NCI-H187 treated with DMSO at 0.1 percent for 48 hours (cell line): ENCODE measurements around the gene ZNF580.

Experiments
- DNase-seq: peaks from one replicate; lab custom pipeline; 2025; lab: John Stamatoyannopoulos, UW

ZNF580 gene

DNA sequence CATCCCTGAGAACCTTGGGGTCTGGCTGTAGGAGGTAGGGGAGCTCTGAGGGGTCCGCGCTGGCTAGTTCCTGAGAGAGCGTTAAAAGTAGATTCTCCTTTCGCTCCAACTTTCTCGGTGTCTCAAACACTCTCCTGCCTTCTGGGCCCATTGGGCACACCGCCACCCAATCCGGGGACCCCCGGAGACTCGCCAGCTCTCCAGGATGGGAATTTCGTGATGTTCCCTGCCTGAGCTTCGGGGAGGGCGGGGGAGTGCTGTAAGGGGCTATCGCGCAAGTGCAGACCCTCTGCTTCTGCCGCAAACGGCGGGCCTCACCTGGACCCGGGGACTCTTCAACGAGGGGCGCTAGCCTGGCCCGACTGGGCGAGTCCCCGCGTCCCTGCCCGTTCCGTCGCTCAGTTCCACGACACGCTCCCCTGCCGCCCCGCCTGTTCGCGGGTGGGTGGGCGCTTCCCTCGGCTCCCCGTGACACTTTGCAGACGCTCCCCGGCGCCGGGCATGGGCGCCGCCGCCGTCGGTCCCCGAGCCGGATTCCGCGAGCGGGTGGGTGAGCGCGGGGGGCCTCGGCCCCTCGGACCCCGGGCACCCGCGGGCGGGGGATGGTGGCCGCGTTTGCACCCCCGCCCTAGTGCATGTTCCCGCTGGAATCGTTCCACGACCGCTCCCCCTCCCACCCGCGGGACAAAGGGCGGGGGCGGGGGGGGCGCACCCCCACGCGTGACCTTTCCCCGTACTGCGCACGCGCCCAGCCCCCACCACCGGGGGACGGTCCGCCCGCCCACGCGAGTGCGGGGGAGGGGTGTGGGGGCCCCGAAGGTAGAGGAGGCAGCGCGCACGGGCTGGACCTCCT, 7.2 kb downstream of the ZNF580 start, which contains the start of gene CCDC106:
CCDC106 (plus strand) TSS at position 481 of the 853 bp plus-strand sequence. CDS start 835 bp downstream, outside the sequence.
- no peak for DNase-seq

DNA sequence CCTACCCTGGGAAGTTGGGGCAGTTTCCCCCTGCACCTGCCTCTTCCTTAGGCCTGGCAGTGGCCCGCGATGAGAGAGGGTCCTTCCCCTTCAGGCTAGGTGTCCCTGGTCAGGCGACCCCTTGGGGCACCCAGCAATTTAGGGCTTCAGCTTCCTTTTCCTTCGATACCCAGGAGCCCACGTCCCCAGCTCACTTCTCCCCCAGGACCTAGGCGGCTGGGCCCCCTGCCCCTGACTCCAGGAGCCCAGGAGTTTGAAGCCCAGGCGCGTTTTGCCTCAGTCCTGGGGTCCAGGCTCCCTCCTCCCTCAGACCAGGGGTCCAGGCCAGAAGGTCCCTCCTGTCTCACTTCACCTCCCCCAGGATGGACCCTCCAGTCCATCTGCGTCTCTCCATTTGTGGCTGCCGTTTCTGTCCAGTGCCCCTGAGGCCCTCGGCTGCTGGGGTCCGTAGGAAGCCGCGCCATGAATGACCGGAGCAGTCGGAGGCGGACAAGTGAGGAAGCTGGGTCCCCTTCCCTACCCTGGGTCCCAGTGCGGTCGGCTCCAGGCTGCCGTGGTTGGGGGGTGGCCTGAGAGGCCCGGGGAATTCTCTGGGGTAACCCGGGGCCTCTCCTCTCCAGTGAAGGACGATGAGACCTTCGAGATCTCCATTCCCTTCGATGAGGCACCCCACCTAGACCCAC, 7.9 kb downstream of the ZNF580 start:
- DNase-seq: no peak

DNA sequence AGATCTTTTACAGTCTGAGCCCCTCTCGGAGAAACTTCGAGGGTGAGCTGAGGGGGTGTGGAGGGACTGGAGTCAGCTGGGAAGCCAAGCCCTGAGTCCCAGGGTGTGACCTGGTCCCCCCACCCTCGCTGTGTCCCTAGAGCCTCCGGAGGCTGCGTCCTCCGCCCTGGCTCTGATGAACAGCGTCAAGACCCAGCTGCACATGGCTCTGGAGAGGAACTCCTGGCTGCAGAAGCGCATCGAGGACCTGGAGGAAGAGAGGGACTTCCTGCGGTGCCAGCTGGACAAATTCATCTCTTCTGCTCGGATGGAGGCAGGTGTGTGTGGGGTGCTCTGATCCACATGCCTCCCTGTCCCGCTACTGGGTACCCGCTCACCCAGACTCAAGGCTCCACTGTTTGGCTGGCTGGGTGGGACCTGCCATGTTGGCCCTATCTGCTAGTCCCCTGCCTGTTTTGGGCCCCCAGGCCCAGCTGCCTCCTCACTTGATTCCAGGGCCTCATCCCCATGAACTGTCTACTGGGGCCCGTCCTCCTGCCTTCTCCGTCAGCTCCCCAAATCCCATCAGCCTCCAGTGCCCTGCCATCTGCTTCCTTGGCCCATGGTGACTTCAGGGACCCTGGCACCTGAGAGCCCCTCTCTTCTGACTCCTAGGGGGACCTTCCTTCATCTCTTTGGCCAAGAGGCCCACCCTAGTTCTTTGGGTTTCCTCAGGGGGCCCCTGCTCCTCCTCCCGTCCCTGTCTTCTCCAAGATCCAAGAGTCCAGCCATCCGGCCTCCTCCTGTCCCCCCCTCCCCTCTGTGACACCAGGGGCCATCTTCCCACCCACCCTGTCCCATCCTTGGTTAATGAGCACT, 8.7 kb downstream of the ZNF580 start:
- DNase-seq: no peak

DNA sequence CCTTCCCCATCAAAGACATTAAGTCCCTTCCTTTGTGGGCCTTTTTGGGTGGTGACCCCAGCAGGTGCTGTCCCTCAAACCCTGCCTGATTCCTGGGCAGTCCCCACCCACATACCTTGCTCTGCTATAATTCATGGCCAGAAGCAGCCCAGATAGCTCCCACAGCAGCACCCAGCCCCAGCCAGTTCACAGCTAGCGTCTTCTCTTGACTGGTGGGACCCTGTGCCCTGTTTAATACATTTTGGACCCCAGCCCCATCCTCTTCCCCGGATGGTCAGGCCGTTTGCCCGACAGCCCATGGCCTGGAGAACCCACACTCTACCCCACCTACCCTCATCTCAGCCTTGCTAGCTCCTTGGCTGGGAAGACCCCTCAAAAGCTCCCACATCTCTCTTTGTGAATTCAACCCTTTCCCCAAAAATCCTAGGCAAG, 9.3 kb downstream of the ZNF580 start:
- DNase-seq: no peak

DNA sequence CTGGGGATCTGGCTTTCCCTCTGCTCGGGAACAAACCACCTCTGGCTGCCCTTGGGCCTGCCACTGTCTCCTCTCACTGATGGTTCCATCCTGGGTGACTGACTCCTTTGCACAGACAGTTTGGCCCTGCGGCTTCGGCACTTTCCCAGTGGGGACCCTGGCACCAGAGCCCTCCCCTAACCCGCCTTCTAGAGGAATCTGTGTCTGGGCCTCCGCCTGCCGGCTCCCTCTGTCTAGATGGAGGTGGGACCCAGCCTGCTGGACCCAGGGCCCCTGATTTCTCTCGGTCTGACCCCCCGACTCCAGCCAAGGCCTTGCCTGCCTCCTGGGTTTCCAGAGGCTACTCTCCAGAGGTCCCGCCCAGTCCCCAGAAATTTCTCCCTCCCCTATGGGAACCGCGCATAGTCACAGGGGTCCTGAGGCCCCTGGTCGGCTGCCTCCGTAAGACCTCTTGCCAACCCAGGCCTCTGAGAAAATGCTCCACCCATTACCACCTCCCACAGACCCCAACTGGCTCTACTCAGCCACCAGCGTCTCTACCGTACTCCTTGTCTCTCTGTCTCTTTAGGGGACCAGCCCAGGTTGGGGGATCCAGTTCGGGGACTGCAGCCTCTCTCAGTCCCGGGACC, 9.9 kb downstream of the ZNF580 start:
- no peak for DNase-seq

DNA sequence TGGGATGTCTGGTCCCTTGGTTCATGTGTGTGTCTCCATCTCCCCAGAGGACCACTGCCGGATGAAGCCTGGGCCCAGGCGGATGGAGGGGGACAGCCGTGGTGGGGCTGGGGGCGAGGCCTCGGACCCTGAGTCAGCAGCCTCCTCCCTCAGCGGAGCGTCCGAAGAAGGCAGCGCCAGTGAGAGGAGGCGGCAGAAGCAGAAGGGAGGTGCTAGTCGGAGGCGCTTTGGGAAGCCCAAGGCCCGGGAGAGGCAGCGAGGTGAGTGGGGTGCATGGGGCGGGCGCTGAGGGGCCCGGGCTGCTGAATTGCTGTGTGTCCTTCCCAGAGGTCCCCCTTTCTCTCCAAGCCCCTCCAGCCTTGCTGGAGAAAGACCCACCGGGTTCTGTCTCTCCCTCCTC, 10.4 kb downstream of the ZNF580 start:
- no peak for DNase-seq

DNA sequence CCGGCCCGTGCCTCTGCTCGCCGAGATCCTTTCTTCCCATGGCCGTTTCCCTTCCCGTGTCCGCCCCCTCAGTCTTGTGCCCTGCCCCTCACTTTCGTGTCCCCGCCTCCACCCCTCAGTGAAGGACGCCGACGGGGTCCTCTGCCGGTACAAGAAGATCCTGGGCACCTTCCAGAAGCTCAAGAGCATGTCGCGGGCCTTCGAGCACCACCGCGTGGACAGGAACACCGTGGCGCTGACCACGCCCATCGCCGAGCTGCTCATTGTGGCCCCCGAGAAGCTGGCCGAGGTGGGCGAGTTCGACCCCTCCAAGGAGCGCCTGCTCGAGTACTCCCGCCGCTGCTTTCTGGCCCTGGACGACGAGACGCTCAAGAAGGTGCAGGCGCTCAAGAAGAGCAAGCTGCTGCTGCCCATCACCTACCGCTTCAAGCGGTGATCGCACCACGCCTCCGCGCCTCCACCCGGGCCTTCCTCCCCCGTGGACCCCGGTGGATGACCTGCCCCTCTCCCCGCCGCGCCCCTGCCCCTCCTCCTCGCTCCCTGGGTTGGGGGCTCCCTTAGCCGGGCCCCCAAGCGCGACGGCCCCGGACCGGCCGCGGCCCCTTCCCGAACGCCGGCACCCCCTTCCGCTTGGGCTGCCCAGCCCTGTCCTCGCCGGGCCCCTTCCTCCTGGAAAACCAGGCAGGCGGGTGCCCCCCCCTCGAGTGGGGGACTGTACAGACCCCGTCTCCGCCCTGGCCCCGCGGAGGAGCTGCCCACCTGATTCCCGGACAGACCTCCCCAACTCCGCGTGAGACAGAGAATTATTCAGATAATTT, 11.7 kb downstream of the ZNF580 start:
- no peak for DNase-seq

DNA sequence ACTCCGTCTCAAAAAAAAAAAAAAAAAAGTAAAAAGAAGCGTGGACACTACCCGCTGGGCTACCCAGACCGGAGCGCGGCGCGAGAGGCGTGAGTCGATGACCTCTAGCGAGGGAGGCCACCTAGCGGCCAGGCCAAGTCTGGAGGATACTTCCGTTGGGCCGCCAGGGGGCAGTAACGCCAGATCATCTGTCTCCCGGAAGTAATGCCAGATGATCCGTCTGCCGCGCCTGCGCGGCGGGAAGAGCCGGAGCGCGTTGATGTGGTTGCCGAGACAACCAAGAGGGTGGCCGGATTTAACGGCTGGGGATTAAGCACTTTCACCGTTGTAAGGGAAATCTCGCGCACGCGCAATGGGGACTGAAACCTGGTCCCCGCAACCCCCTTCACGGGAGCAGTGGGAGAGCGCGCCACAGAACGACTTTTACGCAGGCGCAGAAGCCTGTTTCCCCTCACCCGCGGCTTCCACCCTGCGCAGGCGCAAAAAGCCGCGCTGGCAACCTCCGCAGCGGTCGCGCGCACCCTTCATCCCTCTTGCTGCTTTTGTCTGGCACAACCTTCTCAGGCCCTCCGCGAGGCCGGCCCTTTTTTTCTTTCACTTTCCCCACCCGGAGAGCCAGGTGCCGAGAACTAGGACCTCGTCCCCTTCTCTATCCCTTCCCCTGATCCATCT, 13.0 kb downstream of the ZNF580 start:
- DNase-seq: peak; percentile 93

DNA sequence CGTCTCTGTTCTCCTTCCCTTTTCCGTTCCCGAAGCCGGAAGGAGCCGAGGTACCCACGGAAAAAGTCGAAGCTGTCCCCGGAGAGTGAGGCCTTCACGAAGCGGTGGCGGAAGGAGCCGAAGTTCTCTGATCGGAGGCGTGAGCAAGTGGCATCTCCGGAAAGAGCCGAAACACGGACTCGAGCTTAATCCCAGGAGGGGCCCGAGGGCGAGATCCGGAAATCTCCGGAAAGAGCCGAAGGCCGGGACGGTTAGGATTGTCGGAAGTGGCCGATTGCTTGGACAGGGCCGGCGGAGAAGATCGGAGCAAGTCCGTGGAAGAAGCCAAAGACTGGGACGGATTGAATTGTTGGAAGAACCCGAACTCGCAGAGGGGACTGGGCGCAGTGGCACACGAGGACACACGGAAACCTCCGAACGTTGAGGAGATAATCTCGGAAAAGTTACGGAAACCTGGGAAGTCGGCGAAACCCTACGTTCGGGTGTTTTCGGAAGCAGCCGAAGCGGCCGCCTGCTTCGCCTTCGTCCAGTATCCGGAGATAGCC, 13.6 kb downstream of the ZNF580 start:
- DNase-seq: peak; percentile 96

DNA sequence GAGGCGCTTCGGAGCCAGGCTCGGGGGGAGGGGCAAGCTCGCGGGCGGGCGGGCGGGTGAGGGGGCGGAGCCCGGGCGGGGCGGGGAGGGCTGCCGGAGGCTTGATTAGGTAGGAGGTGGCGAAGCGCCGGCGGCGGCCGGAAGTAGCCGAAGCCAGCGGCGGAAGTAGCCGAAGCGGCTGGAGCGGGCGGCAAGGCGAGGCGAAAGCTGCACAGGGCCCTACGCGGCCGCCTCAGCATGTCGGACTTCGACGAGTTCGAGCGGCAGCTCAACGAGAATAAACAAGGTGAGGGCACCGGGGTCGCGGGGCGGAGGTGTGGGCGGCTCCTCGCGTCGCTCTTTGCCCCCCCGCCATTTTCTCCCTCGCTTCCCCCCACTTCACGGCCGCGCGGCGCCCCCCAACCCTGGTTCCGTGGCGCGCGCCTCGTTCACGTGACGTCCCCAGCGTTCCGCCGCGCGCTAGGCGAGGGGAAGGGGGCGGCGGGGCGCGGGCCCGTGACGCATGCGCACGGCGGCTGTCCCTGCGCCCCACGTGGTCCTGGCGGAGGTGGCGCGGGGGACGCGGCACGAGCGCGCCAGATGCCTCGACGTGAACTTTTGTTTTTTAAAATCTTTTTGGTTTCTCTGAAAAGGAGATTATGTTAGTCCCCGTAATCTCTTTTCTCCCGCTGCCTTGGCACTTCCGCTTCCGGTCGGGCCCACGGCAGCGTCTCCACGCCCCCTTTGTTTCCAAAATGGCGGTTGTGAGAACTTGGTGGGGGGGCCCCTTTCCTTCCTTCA, 14.3 kb downstream of the ZNF580 start, which contains the start of gene U2AF2:
U2AF2 (plus strand) TSS at position 168 of the 780 bp plus-strand sequence; CDS start at position 238, 70 bp downstream.
- DNase-seq: no peak

DNA sequence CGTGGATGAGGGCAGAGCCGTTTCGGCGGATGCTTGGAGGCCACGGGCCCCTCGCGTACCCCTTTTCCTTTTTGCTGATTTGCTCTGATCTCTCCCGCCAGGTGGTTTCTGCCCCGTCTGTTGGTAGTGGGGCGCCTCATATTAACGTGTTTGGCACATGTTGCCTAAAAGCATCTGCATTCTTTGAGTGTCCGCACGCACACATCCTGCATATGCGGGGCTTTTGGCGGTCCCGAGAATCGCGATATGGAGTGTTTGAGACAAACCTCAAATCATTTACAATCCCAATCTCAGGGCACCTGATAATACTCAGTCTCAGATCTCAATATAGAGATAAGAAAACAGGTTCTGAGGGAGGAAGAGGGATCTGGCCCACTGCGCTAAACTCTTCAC, 14.8 kb downstream of the ZNF580 start:
- no peak for DNase-seq

DNA sequence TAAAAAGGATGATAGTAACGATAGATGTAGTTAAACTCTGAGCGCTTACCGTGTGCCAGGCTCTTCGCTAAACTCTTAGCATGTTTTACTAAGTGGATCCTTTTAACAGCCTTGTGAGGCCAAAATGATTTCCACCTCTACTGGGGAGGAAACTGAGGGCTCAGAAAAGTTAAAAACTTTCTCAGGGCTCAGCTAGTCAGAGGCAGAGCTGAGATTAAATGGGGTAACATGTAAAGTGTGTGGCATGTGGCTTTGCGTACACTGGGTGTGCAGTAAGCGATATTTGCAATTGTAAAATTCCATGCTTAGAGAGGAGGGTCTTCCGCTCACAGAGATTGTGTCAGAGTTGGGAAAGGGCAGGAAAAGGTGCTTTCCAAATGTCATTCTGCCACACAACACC, 15.8 kb downstream of the ZNF580 start:
- no peak for DNase-seq

DNA sequence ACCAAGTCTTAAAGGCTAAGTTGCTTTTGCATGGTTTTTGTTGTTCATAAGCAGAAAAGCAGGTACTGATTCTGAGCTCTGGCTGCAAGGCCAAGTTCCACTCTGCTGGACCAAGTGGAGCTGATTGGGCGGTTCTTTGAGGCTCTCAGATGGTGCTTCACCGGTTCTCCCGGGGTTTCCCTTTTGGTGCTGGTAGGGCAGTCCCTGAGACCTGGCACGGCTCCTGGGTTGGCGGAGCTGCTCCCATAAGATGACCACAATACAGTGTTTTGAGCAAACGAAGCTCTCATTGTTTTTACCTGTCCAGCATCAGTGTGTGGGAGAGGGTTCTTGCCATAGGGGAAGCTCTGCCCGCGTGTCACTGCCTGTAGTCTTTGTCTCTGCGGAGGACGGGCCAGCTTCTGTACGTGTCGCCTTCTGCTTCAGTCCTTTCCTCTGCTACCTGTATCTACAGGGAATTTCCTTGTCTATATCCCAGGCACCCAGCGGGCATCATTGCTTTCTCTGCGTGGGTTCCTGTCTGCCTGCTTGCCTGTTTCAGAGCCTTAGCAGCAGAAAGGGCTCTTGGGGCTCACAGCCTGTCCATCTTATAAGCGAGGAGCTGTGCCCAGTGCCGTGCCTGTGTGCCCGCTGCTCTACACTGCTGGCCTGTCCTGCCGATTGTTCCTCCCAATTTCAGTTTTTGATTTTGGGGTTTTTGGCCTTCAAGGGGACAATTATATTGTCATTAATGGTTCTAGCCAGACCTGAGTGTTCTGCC, 16.4 kb downstream of the ZNF580 start:
- no peak for DNase-seq

DNA sequence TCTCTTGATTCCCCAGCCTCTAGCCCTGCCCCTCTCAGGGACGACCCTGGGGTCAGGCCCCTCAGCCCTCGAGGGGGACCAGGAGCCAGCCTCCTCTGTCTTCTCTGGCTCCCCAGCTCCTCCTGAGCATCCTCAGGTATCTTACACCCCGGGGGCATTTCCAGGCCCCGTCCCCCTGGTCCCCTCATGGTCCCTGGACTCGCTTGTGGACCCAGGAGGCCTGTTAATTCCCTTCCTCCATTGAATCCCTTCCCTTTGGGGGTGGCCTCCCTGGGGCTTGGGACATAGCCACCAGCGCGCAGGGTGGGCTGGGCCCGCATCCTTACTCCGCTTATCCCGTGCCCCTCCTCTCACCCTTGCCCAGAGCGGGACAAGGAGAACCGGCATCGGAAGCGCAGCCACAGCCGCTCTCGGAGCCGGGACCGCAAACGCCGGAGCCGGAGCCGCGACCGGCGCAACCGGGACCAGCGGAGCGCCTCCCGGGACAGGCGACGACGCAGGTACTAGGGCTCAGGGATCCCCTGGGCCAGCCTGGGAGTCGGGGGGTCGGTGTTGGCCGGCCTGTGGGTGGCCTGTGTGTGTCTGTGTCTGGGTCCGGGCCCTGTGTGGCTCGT, 18.2 kb downstream of the ZNF580 start:
- DNase-seq: no peak

DNA sequence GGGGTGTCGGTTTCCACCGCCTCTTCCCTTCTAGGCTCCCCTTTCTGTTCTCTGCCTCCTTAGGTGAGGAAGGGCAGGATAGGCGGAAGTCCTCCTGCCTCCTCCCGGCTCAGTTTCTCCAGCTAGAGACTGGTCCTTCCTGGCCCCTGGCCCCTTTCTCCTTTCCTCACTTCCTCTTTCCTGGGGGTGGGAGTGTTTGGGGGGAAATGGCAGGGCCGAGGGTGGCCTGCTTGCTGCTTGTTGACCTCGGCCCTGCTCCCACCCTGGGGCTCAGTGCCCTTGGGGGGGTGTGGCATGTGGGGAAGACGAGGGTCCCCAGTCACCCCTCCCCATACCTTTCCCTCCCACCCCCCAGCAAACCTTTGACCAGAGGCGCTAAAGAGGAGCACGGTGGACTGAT, 19.0 kb downstream of the ZNF580 start:
- no peak for DNase-seq

DNA sequence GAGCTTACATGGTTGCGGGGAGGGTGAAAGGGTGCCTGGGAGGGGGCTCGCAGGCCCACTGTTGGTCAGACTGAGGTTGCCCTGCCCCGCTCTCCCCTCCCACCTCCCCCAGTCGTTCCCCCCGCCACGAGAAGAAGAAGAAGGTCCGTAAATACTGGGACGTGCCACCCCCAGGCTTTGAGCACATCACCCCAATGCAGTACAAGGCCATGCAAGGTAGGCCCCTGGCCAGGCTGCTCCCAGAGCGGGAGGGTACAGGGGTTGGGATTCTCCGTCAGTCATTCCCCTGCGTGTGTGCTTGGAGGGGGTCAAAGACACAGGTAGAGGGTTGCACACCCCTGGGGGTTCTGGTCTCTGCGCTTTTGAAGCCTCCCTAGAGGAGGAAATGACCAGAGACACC, 19.6 kb downstream of the ZNF580 start:
- no peak for DNase-seq

DNA sequence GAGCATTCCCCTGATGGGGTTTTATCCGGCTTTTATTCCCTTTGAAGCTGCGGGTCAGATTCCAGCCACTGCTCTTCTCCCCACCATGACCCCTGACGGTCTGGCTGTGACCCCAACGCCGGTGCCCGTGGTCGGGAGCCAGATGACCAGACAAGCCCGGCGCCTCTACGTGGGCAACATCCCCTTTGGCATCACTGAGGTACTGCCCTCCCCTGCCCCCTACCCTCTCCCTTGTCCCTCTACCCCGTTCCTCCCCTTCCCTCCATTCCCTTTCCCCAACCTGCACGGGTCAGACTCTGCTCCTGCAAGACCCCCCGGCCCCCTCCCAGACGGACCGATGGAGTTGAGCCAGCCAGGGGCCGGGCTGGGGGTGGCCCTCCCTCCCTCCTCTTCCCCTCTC, 20.2 kb downstream of the ZNF580 start:
- DNase-seq: no peak

DNA sequence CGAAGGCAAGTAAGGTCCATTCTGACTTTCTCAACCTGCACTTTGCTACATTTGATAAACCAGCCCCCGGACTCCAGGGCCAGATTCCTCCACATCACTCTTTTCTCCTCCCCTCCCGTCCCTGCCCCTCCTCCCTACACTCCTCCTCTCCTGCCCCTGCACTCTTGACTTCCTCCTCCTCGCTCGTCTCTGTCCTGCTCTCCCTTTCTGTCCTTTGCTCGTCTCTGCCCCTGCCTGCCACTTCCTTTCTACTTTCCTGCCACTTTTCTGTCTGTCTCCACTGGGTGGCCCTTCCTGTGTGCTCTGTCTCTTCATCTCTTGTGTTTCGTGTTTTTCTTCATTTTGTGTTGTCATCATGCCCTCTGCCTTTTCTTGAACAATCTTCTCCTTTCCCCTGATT, 21.0 kb downstream of the ZNF580 start:
- no peak for DNase-seq
